IPS-15b (cell line): ENCODE results near the gene PARD3.

Experiments used
- H3K27me3 ChIP-seq: one replicate; pipeline ENCODE4 v1.6.1; 2013; ENCODE audit warnings: low read length; ENCODE audit not compliant: control insufficient read depth, insufficient read depth
- H3K36me3 ChIP-seq: one replicate; pipeline ENCODE4 v1.6.1; 2013; ENCODE audit warnings: low read length; ENCODE audit not compliant: control insufficient read depth, insufficient read depth
- H3K4me1 ChIP-seq: one replicate; pipeline ENCODE4 v1.6.1; 2013; ENCODE audit warnings: mild to moderate bottlenecking, low read length; ENCODE audit not compliant: control insufficient read depth, insufficient read depth
- H3K4me3 ChIP-seq: one replicate; pipeline ENCODE4 v1.5.1; 2013; ENCODE audit warnings: low read depth, low read length
- H3K9ac ChIP-seq: one replicate; pipeline ENCODE4 v1.6.1; 2013; ENCODE audit warnings: low read depth, mild to moderate bottlenecking, low read length
- H3K9me3 ChIP-seq: one replicate; pipeline ENCODE4 v1.6.1; 2013; ENCODE audit warnings: mild to moderate bottlenecking, low read length; ENCODE audit not compliant: control insufficient read depth, insufficient read depth

Gene PARD3

DNA sequence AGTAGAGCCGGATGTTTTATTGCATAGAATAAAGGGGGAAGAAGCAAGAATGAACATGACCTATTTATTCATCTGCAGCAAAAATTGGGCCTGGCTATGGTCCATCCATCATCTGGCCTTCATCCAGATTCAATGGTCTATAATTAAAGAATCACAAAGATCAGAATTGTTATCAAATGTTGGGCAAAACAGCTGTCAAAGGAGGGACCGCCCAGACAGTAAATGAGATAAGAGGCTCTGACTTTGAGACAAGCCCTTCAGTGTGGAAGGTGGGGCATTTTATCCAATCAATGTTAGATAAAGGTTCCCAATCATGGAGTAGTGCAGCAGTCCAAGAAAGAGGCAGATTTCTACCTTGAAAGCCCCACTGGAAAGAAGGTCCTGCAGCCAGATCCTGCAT, 153.5 kb downstream of the PARD3 start:
- Histone ChIP-seq H3K4me1 (peaks cover 9% of the 10 kb centered on the region), H3K36me3 (no peaks in the 10 kb centered on the region), H3K27me3 (no peaks in the 10 kb centered on the region), H3K4me3 (no peak overlapping the region), H3K9ac (no peak overlapping the region), H3K9me3 (no peaks in the 10 kb centered on the region)

DNA sequence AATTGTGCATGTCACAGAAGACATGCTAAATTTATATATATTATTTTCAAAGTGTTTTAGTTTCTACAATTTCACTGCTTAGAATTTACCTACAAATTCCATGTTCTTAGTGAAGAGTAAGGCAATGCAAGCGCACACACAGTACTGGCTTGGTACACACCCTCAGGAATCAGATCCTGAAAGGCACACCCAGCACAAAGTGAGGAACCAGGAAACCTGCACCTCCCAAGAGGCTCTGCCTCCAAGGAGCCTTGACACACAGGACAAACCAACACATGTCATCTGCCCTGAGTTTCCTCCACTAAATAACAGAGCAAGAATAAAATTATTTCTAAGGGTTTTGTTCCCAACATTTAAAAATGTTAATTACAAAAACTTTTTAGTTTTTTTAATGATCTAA, 156.2 kb downstream of the PARD3 start:
- Histone ChIP-seq H3K9me3 (no peaks in the 10 kb centered on the region), H3K27me3 (no peaks in the 10 kb centered on the region), H3K36me3 (no peaks in the 10 kb centered on the region), H3K4me1 (peaks cover 15% of the 10 kb centered on the region), H3K9ac (no peak overlapping the region), H3K4me3 (no peak overlapping the region)

DNA sequence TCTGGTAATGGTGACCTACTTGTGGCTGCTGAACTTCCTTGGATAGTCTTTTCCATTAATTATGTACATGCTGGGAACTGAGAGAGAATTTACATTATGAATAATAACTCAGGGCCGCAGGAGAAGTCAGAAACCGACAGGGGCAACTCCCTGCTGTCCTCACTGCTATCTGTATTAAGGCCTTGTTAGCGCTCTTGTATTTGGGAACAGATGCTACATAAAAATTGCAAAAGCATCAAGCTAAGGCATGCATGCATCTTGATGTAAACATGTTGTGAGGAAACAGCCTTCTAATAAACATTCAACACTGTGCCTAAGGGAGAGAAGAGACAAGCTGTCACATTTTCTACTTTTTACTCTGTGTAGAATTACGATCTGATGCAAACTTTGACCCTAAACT, 158.4 kb downstream of the PARD3 start:
- Histone ChIP-seq H3K4me3 (no peak overlapping the region), H3K9me3 (no peaks in the 10 kb centered on the region), H3K27me3 (no peaks in the 10 kb centered on the region), H3K4me1 (peaks cover 33% of the 10 kb centered on the region), H3K9ac (no peak overlapping the region), H3K36me3 (no peaks in the 10 kb centered on the region)

DNA sequence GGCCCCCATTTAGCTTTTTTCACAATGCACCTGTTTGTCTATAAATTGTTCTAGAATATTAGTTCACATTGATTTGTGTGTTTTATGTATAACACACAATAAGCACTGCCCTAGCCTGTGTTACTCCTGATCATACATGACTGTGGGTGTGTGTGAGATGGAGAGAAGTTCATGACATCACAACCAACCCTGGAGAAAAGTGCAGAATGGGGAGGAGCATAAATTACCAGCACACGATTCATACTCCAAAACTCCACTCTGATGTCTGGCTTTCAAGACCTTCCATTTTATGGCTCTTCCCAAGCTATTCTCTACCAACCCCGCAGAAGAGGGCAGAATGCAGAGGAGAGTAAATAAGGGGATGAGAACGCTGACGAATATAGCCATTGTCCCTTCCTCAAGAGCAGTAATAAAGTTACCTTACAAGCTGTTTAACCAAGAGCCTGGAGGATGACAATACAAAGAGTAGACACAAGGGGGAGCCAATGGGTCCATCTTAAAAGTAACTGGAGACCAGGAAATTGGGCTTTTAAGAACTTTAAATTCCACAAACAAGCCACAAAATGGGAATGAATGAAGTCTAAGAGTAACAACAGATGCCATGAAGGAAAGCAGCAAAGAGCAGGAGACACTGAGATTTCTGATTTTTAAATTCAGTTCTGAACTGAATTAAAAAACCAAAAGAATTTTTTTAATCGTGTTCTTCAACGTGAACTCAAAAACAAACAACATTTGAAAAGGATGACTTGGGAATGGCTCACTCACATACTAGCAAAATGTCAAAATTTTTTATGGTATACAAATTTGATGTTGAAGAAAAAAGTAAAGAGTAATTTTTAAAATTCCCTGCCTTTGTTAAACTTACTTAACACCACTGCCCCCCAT, 159.6 kb downstream of the PARD3 start:
- no peak overlapping the region for H3K4me3 ChIP-seq
- no peaks in the 10 kb centered on the region for H3K9me3 ChIP-seq
- H3K9ac ChIP-seq: no peak overlapping the region
- H3K27me3 ChIP-seq: no peaks in the 10 kb centered on the region
- H3K36me3 ChIP-seq: no peaks in the 10 kb centered on the region
- peaks cover 39% of the 10 kb centered on the region for H3K4me1 ChIP-seq

DNA sequence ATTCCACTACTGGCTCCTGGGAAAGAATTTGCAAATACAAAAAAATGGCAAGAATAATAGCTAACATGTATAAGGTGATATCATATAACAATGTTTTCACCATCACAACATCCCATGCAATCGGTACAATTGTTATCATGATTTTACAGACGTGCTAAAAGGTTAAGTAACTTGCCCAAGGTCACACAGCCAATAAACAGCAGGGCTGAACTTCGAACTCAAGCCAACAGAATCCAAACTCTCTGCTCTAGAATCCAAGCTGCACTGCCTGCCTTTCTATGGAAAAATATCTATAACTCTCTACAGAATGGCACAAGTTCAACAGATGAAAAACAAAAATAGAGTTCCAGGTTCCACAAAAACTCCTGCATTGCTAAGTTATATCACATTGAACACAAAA, 160.9 kb downstream of the PARD3 start:
- H3K9ac ChIP-seq: no peak overlapping the region
- peaks cover 39% of the 10 kb centered on the region for H3K4me1 ChIP-seq
- H3K4me3 ChIP-seq: no peak overlapping the region

DNA sequence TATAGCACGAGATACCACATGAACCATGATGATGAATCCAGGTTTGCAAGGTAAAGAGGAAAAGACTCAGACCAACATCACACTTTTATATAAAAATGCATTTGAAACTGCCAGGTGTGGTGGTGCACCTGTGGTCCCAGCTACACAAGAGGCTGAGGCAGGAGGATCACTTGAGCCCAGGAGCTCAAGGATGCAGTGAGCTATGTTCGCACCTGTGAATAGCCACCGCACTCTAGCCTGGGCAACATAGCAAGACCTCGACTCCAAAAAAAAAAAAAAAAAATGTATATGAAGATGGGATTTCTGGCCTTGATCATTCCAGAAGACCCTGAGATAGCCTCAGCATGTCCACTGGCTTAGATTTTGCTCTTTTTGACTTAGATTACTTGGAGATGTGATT, 161.6 kb downstream of the PARD3 start:
- Histone ChIP-seq H3K9me3 (no peaks in the 10 kb centered on the region), H3K4me3 (no peak overlapping the region), H3K9ac (no peak overlapping the region), H3K4me1 (peaks cover 44% of the 10 kb centered on the region), H3K27me3 (no peaks in the 10 kb centered on the region), H3K36me3 (no peaks in the 10 kb centered on the region)

More for the DNA sequence above, 160.9 kb downstream of the PARD3 start:
- no peaks in the 10 kb centered on the region for H3K9me3 ChIP-seq
- H3K27me3 ChIP-seq: no peaks in the 10 kb centered on the region
- H3K36me3 ChIP-seq: no peaks in the 10 kb centered on the region

DNA sequence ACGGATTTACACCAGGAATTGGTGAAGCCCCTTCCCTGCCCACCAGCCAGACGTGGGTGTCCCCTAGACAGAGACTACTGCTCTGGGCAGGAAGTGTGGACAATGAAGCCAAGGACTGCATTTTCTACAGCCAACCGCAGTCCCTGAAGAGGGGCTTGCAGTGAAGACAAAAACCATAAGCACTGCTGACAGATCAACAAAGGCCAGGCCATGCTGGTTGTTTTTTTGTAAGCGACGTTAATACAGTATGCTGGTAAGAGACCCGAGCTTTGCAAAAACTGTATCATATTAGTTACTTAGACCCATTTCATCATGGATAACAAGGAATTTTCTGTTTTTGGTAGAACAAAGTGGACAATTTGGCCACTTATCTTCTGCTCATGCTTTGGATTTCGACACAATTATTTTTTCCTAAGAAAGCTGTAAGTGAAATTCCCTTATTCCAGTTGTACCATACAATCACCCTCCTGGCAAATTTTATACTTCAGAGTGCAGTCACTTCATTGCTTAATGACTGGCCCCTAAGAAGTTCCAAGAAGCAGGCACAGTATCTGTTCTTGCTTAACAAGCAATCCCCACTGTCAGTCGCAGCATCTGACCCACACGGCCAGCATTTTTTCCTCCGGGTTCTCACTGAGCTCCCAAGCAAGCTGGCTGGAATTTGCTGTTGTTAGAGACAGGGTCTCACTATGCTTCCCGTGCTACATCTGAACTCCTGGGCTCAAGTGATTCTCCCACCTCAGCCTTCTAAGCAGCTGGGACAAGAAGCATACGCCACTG, 163.5 kb downstream of the PARD3 start:
- peaks cover 41% of the 10 kb centered on the region for H3K4me1 ChIP-seq

DNA sequence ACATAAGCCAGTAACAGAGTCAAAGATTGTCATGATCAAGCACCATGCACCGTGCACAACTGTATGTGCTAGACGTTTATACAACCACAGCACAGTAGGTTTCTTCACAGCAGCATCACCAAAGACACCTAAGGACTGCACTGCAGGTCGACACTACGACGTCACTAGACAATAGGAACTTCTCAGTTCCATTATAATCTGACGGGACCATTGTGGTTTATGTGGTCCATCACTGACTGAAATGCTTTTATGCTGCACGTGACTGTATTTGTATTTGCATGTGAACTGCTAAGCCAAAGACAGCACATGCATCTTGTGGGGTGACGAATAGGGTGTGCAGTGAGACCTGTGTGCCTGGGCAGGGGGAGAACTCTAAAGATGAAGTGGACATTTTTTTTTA, 164.9 kb downstream of the PARD3 start:
- Histone ChIP-seq H3K36me3 (no peaks in the 10 kb centered on the region), H3K4me1 (peaks cover 32% of the 10 kb centered on the region), H3K27me3 (no peaks in the 10 kb centered on the region), H3K4me3 (no peak overlapping the region), H3K9ac (no peak overlapping the region), H3K9me3 (no peaks in the 10 kb centered on the region)

More for the DNA sequence above, 163.5 kb downstream of the PARD3 start:
- H3K9me3 ChIP-seq: no peaks in the 10 kb centered on the region
- no peaks in the 10 kb centered on the region for H3K36me3 ChIP-seq
- no peak overlapping the region for H3K9ac ChIP-seq
- H3K4me3 ChIP-seq: no peak overlapping the region
- H3K27me3 ChIP-seq: no peaks in the 10 kb centered on the region

DNA sequence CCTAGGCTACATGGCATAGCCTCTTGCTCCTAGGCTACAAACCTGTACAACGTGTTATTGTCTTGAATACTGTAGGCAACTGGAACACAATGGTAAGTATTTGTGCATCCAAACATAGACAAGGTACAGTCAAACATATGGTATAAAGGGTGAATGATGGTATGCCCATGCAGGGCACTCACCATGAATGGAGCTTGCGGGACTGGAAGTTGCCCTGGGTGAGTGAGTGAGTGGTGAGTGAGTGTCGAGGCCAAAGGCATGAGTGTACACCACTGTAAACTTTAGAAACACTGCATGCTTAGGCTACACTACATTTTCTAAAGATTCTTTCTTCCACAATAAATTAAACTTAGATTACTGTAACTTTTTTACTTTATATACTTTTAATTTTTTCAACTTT, 165.7 kb downstream of the PARD3 start:
- no peak overlapping the region for H3K4me3 ChIP-seq
- H3K9ac ChIP-seq: no peak overlapping the region
- no peaks in the 10 kb centered on the region for H3K9me3 ChIP-seq
- H3K36me3 ChIP-seq: no peaks in the 10 kb centered on the region
- no peaks in the 10 kb centered on the region for H3K27me3 ChIP-seq
- H3K4me1 ChIP-seq: peaks cover 32% of the 10 kb centered on the region

DNA sequence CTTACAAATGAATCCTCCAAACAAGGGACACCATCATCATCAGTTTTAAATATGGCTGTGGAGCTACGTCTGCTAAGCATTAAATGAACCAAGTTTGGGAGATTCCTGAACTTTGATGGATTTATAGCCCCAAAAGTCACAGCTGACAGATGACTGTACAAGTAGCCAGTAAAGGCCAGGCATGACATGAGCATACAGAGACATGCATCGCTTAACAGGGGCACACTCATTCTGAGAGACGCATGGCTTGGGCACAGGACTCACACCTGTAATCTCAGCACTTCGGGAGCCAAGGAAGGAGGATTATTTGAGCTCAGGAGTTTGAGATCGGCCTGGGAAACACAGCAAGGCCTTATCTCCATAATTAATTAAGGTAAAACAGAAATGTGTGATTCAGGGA, 166.2 kb downstream of the PARD3 start:
- Histone ChIP-seq H3K9me3 (no peaks in the 10 kb centered on the region), H3K9ac (no peak overlapping the region), H3K27me3 (no peaks in the 10 kb centered on the region), H3K4me1 (peaks cover 32% of the 10 kb centered on the region), H3K4me3 (no peak overlapping the region), H3K36me3 (no peaks in the 10 kb centered on the region)

DNA sequence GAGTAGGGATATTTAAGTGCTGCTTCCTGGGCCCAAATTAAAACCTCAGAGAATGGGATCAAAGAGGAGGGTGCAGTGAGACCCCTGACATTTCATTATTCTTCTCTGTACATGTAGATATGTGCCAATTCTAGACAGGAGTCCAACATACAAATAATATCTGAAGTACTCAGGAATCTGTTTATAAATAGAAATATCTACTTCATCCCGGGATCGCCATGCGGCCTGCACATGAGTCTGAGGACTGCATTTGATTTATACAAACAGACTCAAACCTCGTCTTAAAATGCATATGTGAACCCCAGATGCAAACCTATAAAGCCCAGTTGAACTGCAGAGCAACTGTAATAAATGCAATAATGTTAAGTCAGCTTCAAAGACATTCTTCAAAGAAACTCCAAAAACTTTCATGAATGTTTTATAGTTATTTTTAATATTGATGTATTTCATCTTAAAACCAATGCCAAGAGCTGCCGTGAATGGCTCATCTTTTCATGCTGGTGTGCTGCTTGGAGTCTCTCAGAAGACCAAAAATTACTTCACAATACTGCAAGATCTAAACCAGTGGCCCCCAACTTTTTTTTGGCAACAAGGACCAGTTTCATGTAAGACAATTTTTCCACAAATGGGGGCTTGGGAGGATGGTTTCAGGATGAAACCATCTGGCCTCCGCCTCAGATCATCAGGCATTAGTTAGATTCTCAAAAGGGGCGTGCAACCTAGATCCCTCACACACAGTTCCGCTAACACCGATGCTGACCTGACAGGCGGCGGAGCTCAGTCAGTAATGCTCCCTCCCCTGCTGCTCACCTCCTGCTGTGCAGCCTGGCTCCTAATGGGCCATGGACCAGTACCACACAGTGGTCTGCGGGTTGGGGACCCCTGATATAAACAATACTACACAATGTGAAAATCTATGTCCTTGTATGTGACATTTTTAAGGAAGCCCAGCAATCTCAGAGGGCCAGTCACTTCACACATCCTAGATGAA, 166.9 kb downstream of the PARD3 start:
- no peak overlapping the region for H3K9ac ChIP-seq
- no peaks in the 10 kb centered on the region for H3K27me3 ChIP-seq
- H3K4me1 ChIP-seq: peaks cover 28% of the 10 kb centered on the region
- no peaks in the 10 kb centered on the region for H3K9me3 ChIP-seq
- H3K4me3 ChIP-seq: no peak overlapping the region
- H3K36me3 ChIP-seq: no peaks in the 10 kb centered on the region
